Astrocyte (in vitro differentiated cells and primary cell): ENCODE measurements around the gene JMJD1C. TPM values are rescaled to one million over a fixed set of nuclear protein-coding genes. Genes with fewer than 3 reads are reported as not detected.

Source experiments
- DNase-seq: peaks from one replicate; pipeline ENCODE4 v3.0.0-alpha.2; 2010; ENCODE audit warnings: low read depth
- FAIRE-seq: peaks from 2 replicates; lab custom pipeline; 2011; peaks lifted over from hg19 to GRCh38; lab: Jason Lieb, UNC
- H2AFZ ChIP-seq: 2 replicates; pipeline ENCODE4 v1.6.0; 2012; ENCODE audit warnings: low read depth, low read length, inconsistent platforms
- H3K27ac ChIP-seq: 2 replicates; pipeline ENCODE4 v1.5.1; 2011; ENCODE audit warnings: low read depth, low read length, inconsistent platforms
- H3K27me3 ChIP-seq: 2 replicates; pipeline ENCODE4 v1.6.0; 2011; ENCODE audit warnings: low read length, inconsistent platforms; ENCODE audit not compliant: insufficient read depth
- H3K36me3 ChIP-seq: 2 replicates; pipeline ENCODE4 v1.5.1; 2011; ENCODE audit warnings: low read length, inconsistent platforms; ENCODE audit not compliant: insufficient read depth
- H3K4me1 ChIP-seq: 2 replicates; pipeline ENCODE4 v1.5.1; 2011; ENCODE audit warnings: low read length, inconsistent platforms; ENCODE audit not compliant: insufficient read depth
- H3K4me2 ChIP-seq: 2 replicates; pipeline ENCODE4 v1.6.0; 2012; ENCODE audit warnings: low read length, inconsistent platforms
- H3K4me3 ChIP-seq: 2 replicates; pipeline ENCODE4 v1.5.1; 2011; ENCODE audit warnings: low read depth, mild to moderate bottlenecking, low read length, inconsistent platforms; ENCODE audit not compliant: insufficient read depth
- H3K79me2 ChIP-seq: 2 replicates; pipeline ENCODE4 v1.6.0; 2012; ENCODE audit warnings: mild to moderate bottlenecking, low read length, inconsistent platforms; ENCODE audit not compliant: insufficient read depth
- H3K9ac ChIP-seq: 2 replicates; pipeline ENCODE4 v1.6.0; 2012; ENCODE audit warnings: mild to moderate bottlenecking, low read length, inconsistent platforms
- H3K9me3 ChIP-seq: 2 replicates; pipeline ENCODE4 v1.5.1; 2012; ENCODE audit warnings: low read depth, mild to moderate bottlenecking, low read length, inconsistent platforms; ENCODE audit not compliant: insufficient read depth
- H4K20me1 ChIP-seq: 2 replicates; pipeline ENCODE4 v1.6.0; 2012; ENCODE audit warnings: low read length, inconsistent platforms; ENCODE audit not compliant: insufficient read depth
- H3K27ac Mint-ChIP-seq: one replicate; pipeline ENCODE4 v1.8.0; 2021; ENCODE audit warnings: mild to moderate bottlenecking, mixed read lengths; ENCODE audit not compliant: unreplicated experiment
- H3K27me3 Mint-ChIP-seq: one replicate; pipeline ENCODE4 v1.8.0; 2021; ENCODE audit warnings: low read depth, mixed read lengths; ENCODE audit not compliant: unreplicated experiment
- H3K36me3 Mint-ChIP-seq: one replicate; pipeline ENCODE4 v1.8.0; 2021; ENCODE audit warnings: low read depth, mixed read lengths; ENCODE audit not compliant: unreplicated experiment
- H3K4me1 Mint-ChIP-seq: one replicate; pipeline ENCODE4 v1.8.0; 2021; ENCODE audit warnings: low read depth, mixed read lengths; ENCODE audit not compliant: unreplicated experiment
- H3K4me3 Mint-ChIP-seq: one replicate; pipeline ENCODE4 v1.8.0; 2021; ENCODE audit warnings: mild to moderate bottlenecking, moderate library complexity, mixed read lengths; ENCODE audit not compliant: unreplicated experiment
- H3K9me3 Mint-ChIP-seq: one replicate; pipeline ENCODE4 v1.8.0; 2021; ENCODE audit warnings: mild to moderate bottlenecking, mixed read lengths; ENCODE audit not compliant: unreplicated experiment
- CTCF ChIP-seq: IDR thresholded peaks from 2 replicates; pipeline ENCODE4 v1.5.1; 2011; ENCODE audit warnings: low read depth, mild to moderate bottlenecking, inconsistent platforms, low read length, moderate library complexity; ENCODE audit not compliant: insufficient read depth
- EZH2 ChIP-seq: IDR thresholded peaks from 2 replicates; pipeline ENCODE4 v1.6.1; 2012; ENCODE audit warnings: mild to moderate bottlenecking, low read length, inconsistent platforms; ENCODE audit not compliant: insufficient read depth
- total RNA-seq: library from RNA; stranded (reverse); gene quantifications from 2 replicates; pipeline ENCODE4 v1.2.1, GENCODE V29; 2021

Gene JMJD1C
- total RNA-seq, 1 donor from 2014 or later, result 61.0 TPM

- H2AFZ ChIP-seq, result no peak overlapping the region
- H3K27ac ChIP-seq, result peak overlapping the region; percentile 94
- H3K4me2 ChIP-seq, result peak overlapping the region; percentile 80
- no peaks in the 10 kb centered on the region for H3K4me1 ChIP-seq
- DNase-seq, result peak; percentile 42
- peak overlapping the region; percentile 89 for H3K27ac Mint-ChIP-seq
- peaks cover 6% of the 10 kb centered on the region for H3K36me3 ChIP-seq
- H3K36me3 Mint-ChIP-seq, result peaks cover 2% of the 10 kb centered on the region
- no peaks in the 10 kb centered on the region for H3K27me3 ChIP-seq
- TF ChIP-seq CTCF, result no peak
- peaks cover 2% of the 10 kb centered on the region for H3K4me1 Mint-ChIP-seq
- H3K79me2 ChIP-seq, result peaks cover 94% of the 10 kb centered on the region
- no peak for FAIRE-seq
- H3K4me3 ChIP-seq, result peak overlapping the region; percentile 82
- peak overlapping the region; percentile 89 for H3K4me3 Mint-ChIP-seq
- peak overlapping the region; percentile 97 for H3K9ac ChIP-seq
- peaks cover 2% of the 10 kb centered on the region for H3K9me3 Mint-ChIP-seq
- no peaks in the 10 kb centered on the region for H3K9me3 ChIP-seq
- H4K20me1 ChIP-seq, result peaks cover 45% of the 10 kb centered on the region
- no peaks in the 10 kb centered on the region for H3K27me3 Mint-ChIP-seq
Observed at GRCh38 chr10:63265222-63265617, 200.6 kb downstream of the JMJD1C start.

- H3K27ac Mint-ChIP-seq, result peak overlapping the region; percentile 89
- H3K9me3 Mint-ChIP-seq, result peaks cover 2% of the 10 kb centered on the region
- H3K4me1 Mint-ChIP-seq, result peaks cover 2% of the 10 kb centered on the region
- Histone ChIP-seq H3K4me1 (no peaks in the 10 kb centered on the region), H3K9me3 (no peaks in the 10 kb centered on the region), H3K9ac (peak overlapping the region; percentile 97), H2AFZ (no peak overlapping the region), H3K4me3 (peak overlapping the region; percentile 82), H4K20me1 (peaks cover 50% of the 10 kb centered on the region), H3K27me3 (no peaks in the 10 kb centered on the region), H3K27ac (no peak overlapping the region), H3K36me3 (peaks cover 9% of the 10 kb centered on the region), H3K79me2 (peaks cover 94% of the 10 kb centered on the region), H3K4me2 (peak overlapping the region; percentile 80)
- TF ChIP-seq CTCF (no peak), EZH2 (no peak)
- DNase-seq (no peak), FAIRE-seq (no peak)
- no peaks in the 10 kb centered on the region for H3K27me3 Mint-ChIP-seq
- peaks cover 2% of the 10 kb centered on the region for H3K36me3 Mint-ChIP-seq
- H3K4me3 Mint-ChIP-seq, result peak overlapping the region; percentile 89
Observed at GRCh38 chr10:63264617-63265221, 201.1 kb downstream of the JMJD1C start.

GRCh38 chr10:63262430-63263073 lies 203.2 kb downstream of the JMJD1C start:
- Histone ChIP-seq H3K27me3 (no peaks in the 10 kb centered on the region), H3K36me3 (peaks cover 9% of the 10 kb centered on the region), H3K9ac (no peak overlapping the region), H3K27ac (no peak overlapping the region), H2AFZ (no peak overlapping the region), H4K20me1 (peaks cover 70% of the 10 kb centered on the region), H3K4me3 (no peak overlapping the region), H3K4me1 (no peaks in the 10 kb centered on the region), H3K4me2 (peak overlapping the region; percentile 5), H3K9me3 (no peaks in the 10 kb centered on the region), H3K79me2 (peaks cover 99% of the 10 kb centered on the region)
- no peak for DNase-seq
- peaks cover 20% of the 10 kb centered on the region for H3K4me1 Mint-ChIP-seq
- peaks cover 2% of the 10 kb centered on the region for H3K9me3 Mint-ChIP-seq
- FAIRE-seq, result no peak
- H3K27ac Mint-ChIP-seq, result no peak overlapping the region
- peaks cover 2% of the 10 kb centered on the region for H3K36me3 Mint-ChIP-seq
- H3K4me3 Mint-ChIP-seq, result peak overlapping the region; percentile 57
- TF ChIP-seq CTCF (no peak), EZH2 (no peak)
- no peaks in the 10 kb centered on the region for H3K27me3 Mint-ChIP-seq
